Uterus (tissue), 2 donors: ENCODE measurements around the gene RB1.

Experiments used
- CTCF ChIP-seq, 4 experiments: fragments of 200-600 bp in 2 of 4; fragments of 450-650 bp in 2 of 4; sonication (generic) in 2 of 4; IDR thresholded peaks; one replicate each; pipeline ENCODE4 v1.5.1; 2016 to 2019; ENCODE audit warnings: antibody characterized with exemption in 4 of 4, mild to moderate bottlenecking in 2 of 4, moderate library complexity in 1 of 4
- POLR2A ChIP-seq, 2 donors: fragments of 450-650 bp; IDR thresholded peaks; one replicate each; pipeline ENCODE4 v1.6.1; 2016; ENCODE audit warnings: antibody characterized with exemption in 2 of 2, mild to moderate bottlenecking in 1 of 2, moderate library complexity in 1 of 2

- TF ChIP-seq CTCF (IDR thresholded peaks at IDR 0.05) (no peak), POLR2A (IDR thresholded peaks at IDR 0.05) (no peak)
Observed at GRCh38 chr13:48398450-48399095, 95.0 kb downstream of the RB1 start.
